ENCODE data around the gene ADGRB2.

ADGRB2 gene

DNA sequence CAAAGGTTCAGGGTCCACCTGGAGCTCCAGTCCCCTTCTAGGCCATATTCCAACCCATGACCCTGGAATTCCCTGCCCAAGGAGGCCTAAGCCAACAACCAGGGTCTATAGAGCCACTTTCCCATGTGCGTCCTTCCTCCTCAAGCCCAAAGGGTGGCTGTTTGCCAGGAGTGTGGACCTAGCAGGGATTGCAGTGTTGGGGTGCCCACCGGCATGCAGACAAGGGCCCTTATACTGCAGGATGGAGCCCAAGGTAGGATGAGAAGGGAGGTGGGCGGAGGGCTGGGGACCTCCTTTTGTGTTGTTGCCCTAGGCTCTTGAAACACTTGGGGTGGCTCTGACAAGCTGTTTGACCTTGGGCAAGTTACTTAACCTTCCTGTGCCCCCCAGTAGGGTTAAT, 19.7 kb upstream of the ADGRB2 start:
- TF ChIP-seq CTCF (IDR thresholded peaks at IDR 0.05), result no peak

DNA sequence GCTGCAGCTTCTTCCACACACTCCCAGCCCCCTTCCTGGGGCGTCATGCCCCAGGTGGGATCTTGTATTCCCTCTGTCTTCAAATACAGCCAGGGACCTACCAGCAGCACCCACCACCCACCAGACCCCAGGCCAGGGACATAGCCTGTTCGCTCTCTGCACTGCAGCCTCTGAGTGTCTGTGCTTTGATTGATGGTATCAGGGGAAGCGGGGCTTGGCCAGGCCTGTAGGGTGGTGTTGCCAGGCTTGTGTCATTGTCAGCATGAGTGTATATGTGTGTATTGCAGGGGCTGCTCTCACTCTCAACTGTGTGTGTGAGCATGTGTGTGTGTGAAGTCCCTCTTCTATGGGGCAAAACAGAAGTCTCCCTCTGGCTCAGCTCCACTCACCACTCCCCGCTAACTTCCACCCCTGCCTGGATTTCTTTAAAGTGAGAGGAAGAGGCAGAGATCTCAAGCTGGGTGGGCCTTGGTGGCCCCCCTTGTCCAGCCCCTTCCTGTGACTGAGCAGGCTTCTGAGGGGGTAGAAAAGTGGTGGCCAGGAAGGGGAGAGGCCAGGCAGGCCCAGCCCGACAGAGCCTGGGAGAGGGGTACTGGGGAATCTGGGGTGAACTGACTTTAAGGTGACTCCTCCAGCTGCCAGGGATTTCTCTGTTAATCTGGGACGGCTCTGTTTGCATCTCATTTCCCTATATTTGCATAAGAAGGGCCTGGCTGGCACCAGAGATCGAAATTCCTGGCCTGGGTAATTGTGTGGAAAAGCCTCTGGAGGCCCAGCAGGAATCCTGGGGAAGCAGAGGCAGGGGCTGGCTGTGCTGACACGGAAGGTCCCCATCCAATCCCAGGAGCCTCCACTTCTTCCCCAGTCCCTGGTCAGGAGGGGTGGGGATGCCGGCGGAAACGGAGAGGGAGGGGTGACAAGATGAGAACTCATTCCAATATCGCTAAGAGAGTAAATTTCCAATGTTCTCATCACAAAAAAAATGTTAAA, 18.6 kb upstream of the ADGRB2 start:
- TF ChIP-seq CTCF (IDR thresholded peaks at IDR 0.05), result no peak

DNA sequence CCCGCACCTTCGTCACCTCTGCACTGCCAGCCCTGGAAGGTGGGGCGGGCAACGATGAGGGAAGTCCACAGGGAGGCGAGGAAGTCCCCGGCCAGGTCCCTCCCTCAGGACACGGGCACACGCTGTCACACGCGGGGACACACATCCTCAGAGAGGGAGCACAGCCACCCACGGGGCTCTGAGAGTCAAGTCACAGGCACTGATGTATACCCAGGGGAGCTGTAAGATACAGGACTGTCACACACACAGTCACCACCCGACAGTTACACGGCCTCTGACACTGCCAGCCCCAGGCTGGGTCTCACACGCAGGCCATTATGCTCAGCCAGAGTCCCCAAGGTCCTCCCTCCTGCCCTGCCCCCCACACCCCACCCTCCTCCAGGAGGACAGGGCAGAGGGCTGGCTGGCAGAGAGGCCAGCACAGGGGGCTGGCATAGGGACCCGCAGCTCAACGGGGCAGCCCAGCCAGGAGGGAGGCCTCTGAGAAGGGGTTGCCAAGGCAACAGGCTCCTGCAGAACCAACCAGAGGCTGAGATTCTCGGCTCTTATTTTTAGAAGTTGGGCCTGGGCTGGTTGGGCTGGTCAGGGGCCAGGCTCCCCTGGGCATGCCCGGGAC, 17.7 kb upstream of the ADGRB2 start:
- no peak for TF ChIP-seq CTCF (IDR thresholded peaks at IDR 0.05)

GRCh38 chr1:31781138-31781755, 17.1 kb upstream of the ADGRB2 start:
- no peak for TF ChIP-seq CTCF (IDR thresholded peaks at IDR 0.05)

DNA sequence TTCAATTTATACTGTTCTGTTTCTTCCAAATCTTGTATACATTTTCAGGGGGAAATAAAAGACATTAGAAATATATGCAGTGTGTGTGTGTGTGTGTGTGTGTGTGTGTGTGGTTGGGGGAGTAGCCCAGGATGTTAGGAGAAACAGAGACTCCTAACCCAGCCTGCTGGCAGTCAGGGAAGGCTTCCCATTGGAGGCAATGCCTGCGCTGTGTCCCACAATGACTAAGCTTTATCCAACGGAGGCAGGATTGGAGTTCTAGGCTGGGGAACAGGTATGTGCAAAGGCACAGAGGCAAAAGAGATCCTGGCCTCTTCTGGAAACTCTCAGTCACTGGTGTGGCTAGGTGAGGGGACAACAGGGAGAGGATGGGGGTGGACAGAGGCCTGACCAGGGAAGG, 16.5 kb upstream of the ADGRB2 start:
- TF ChIP-seq CTCF (IDR thresholded peaks at IDR 0.05), result no peak

GRCh38 chr1:31779687-31780086, 15.5 kb upstream of the ADGRB2 start:
- TF ChIP-seq CTCF (IDR thresholded peaks at IDR 0.05), result no peak

- TF ChIP-seq CTCF (IDR thresholded peaks at IDR 0.05), result no peak
These were observed 14.8 kb upstream of the ADGRB2 start for GRCh38 chr1:31778763-31779488.
